ENCODE data around the gene GTSE1. TPM values are rescaled to one million over a fixed set of nuclear protein-coding genes. Genes with fewer than 3 reads are reported as not detected.
A peak's percentile ranks its signal among the peaks of the same experiment; 100 is the strongest.
"Not testable (repeated sequence)": the region's sequence is repeated elsewhere in the genome, so short reads cannot be mapped to it uniquely, and the experiment has no call there.

GTSE1 gene
- total RNA-seq, 1 experiment from 2014 or later: 27.8 TPM

DNA sequence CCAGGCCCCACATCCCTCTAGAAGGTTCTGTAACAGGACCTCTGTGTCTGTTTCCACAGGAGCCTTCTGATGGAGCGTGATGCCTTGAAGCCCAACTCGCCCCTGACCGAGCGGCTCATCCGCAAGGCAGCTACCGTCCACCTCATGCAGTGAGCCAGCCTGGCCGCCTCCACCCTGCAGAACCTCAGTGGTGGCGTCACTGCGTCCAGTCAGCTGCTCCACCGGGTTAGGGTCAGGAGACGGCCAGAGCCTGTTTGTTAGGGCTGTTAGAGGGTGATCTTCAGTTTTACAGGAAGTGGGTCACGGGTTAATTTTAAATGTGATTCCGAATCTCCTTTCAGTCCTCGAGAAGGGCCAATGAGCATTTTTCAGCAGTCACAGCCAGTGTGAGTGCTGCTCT, 3.9 kb upstream of the GTSE1 start:
- no peak for DNase-seq (ENCODE audit: low read depth)

- DNase-seq (ENCODE audit: low read depth): no peak
These were observed 3.0 kb upstream of the GTSE1 start for GRCh38 chr22:46293577-46294260.

DNA sequence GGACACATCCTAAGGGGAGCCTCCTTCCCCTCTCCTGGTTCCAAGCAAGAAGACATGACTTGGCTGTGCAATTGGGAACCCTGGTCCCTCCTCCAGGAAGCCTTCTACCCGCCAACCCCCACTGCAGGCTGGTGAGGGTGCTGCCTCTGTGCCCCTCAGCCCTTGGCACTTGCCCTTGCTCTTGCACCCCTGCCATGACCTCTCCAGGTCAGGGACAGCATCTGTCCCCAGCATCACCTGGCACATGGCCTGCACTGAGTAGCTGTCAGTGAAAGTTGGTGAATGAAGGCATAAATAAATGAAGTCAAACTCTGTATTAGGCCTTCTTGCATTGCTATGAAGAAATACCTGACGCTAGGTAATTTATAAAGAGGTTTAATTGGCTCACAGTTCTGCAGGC, 1.9 kb upstream of the GTSE1 start:
- no peak for DNase-seq (ENCODE audit: low read depth)

- DNase-seq (ENCODE audit: low read depth): no peak
These were observed 1.2 kb upstream of the GTSE1 start for GRCh38 chr22:46295277-46295971.

GRCh38 chr22:46297151-46297812, 612 bp downstream of the GTSE1 start:
- DNase-seq (ENCODE audit: low read depth): peak; percentile 69

- DNase-seq (ENCODE audit: low read depth): no peak
These were observed 2.4 kb downstream of the GTSE1 start for GRCh38 chr22:46299101-46299500.

GRCh38 chr22:46300491-46300890, 3.8 kb downstream of the GTSE1 start:
- DNase-seq (ENCODE audit: low read depth): no peak

- no peak for DNase-seq (ENCODE audit: low read depth)
These were observed 6.8 kb downstream of the GTSE1 start for GRCh38 chr22:46303347-46303965.

- no peak for DNase-seq (ENCODE audit: low read depth)
These were observed 11.8 kb downstream of the GTSE1 start for GRCh38 chr22:46308283-46308988.

GRCh38 chr22:46309526-46310085, 12.9 kb downstream of the GTSE1 start:
- no peak for DNase-seq (ENCODE audit: low read depth)

DNA sequence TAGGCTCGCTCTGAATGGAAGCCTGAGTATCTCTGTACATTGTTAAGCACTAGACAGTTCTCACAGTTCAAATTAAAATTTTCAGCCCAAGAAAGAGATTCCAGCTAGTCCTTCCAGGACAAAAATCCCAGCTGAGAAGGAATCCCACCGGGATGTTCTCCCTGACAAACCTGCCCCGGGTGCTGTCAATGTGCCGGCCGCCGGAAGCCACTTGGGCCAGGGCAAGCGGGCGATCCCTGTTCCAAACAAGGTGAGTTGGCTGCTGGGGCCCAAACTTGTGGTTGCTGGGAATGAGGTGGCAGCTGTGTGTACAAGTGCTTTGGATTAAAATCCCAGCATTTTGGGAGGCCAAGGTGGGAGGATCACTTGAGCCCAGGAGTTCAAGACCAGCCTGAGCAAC, 15.4 kb downstream of the GTSE1 start:
- no peak for DNase-seq (ENCODE audit: low read depth)

- DNase-seq (ENCODE audit: low read depth): not testable (repeated sequence)
These were observed 16.2 kb downstream of the GTSE1 start for GRCh38 chr22:46312848-46313247.

- no peak for DNase-seq (ENCODE audit: low read depth)
These were observed 19.3 kb downstream of the GTSE1 start for GRCh38 chr22:46315976-46316375.

DNA sequence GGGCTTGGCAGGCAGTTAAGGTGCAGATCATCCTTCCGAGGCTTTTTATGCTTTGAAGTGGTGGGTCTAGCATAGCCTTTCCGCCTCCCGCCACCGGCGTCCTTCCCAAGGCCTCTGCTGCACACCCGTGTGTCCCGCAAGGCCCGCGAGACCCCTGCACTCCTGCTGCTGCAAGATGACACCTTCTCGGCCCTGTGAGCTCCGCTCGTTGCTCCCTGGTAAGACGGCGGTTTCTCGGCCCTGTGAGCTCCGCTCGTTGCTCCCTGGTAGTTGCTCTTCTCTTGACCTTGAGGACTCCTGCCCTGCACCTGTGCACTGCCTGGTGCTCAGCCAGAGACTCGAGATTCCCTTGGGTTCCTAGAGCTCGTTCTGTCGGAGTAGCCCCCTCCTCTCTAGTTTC, 21.0 kb downstream of the GTSE1 start:
- DNase-seq (ENCODE audit: low read depth): no peak

DNA sequence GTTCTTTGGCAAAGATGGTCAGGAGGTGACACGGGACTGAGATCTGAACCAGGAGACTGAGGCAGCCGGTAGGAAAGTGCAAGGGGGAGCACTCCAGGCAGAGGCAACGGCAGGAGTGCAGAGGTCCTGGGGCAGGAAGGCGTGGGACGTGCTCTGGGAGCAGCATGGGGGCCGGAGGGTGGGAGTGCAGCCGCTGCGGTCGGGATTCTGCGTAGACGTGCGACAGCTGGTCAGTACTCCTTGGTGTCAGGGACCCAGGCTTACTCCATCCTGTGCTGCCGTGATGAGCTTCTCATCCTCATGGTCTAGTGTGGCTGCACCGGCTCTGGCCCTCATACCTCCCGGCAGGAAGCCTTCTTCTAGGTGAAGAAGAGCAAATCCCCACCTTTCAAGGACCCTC, 21.9 kb downstream of the GTSE1 start:
- no peak for DNase-seq (ENCODE audit: low read depth)

GRCh38 chr22:46319319-46319718, 22.6 kb downstream of the GTSE1 start:
- no peak for DNase-seq (ENCODE audit: low read depth)

DNA sequence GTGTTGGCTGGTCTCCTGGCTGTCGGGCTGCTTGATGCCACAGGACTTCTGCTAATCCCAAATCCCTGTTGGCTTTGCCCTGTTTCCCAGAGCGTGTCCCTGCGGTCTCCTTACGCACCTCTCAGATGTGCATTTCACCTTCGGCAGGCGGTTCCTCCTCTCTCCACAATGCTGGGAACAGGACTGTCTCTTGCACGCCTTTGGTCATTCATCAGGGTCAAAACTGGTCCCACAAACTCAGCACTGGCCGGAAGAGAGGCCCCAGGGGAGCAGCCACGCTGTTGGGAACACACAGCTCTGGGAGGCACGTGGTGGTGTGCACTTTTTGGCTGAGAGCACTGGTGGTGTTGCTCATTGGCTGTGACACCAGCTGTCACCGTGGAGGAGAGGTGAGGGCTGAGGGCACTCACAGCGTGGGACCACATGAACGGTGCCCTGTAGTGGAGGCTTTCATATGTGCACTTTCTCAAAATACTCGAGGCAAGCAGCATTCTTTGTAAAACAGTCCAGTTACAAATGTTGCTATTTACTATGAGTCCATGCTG, 23.6 kb downstream of the GTSE1 start:
- no peak for DNase-seq (ENCODE audit: low read depth)

DNA sequence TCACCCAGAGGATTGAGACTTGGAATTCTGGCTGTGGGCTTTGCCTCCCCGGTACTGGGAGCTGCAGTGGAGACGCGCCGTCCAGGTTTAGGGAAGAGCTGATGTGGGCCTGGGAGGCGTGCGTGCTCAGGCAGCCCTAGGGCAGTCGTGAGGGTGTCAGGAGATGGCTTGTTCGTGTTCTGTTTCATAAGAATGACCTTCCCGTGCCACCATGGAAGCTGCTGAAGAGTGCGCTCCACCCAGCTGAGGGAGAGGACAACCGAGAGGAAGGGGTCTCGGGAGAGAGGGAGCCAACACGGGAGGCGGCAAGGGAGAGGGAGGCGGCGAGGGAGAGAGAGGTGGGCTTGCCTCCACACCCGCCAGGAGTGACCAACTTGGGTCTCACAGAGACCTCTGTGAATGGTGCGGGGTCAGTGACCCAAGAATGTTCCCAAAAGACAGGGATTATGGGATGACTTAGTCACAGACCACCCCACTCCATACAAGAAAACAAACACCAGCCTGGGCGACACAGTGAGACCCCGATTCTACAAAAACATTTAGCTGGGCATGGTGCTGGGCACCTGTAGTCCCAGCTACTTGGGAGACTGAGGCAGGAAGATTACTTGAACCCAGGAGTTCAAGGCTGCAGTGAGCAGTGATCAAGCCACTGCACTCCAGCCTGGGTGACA, 24.2 kb downstream of the GTSE1 start:
- DNase-seq (ENCODE audit: low read depth): no peak

DNA sequence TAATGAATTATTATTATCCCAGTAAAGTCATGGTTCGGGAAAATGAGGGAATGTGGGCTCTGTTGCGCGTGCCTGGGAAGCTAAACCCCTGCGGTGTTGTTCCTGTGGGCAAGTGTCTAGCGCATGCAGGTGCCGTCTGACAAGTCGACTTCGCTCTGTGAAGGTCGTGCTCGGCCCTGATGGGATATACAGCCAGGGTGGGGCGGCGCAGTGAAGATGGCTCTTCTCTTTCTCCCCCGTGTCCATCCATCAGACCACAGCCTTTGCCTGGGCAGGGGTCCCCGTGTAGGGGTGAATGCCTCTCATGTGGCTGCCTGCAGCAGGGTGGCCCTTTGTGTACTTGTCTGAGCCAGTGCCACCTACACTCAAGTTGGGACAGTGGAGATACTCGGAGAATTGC, 26.0 kb downstream of the GTSE1 start:
- DNase-seq (ENCODE audit: low read depth): no peak

DNA sequence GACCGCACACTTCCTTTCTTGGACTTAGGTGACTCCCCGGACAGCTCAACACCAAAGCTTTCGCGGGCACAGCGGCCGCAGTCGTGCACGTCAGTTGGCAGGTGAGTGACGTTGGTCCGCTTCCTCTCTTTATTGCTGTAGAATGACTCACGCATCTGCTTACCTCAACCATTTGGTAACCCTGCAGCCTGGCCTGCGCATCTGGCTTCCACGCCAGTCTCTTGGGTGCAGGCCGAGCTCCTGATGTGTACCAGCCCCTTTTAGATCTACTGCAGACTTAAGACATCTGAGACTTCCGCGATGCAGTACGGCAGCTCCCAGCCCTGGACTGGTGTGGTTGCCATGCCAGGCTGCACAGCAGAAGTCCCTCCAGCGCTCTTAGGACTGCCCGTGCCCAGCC, 26.5 kb downstream of the GTSE1 start:
- DNase-seq (ENCODE audit: low read depth): no peak

All from Daoy (cell line).